Endodermal cell (in vitro differentiated cells): ENCODE measurements around the gene MAB21L4. TPM values are rescaled to one million over a fixed set of nuclear protein-coding genes. Genes with fewer than 3 reads are reported as not detected.

Source experiments
- DNase-seq: peaks from one replicate; pipeline ENCODE4 v3.0.0-alpha.2; 2017
- H3K27ac ChIP-seq: 2 replicates; pipeline ENCODE4 v1.5.1; 2013; ENCODE audit warnings: mild to moderate bottlenecking, low read depth, low read length, moderate library complexity
- H3K27me3 ChIP-seq: 2 replicates; pipeline ENCODE4 v1.6.1; 2013; ENCODE audit warnings: mild to moderate bottlenecking, low read length, moderate library complexity; ENCODE audit not compliant: insufficient read depth, control insufficient read depth, poor library complexity, severe bottlenecking
- H3K36me3 ChIP-seq: 2 replicates; pipeline ENCODE4 v1.7.0; 2013; ENCODE audit warnings: mild to moderate bottlenecking, low read length, moderate library complexity; ENCODE audit not compliant: control insufficient read depth, insufficient read depth
- H3K4me1 ChIP-seq: one replicate; pipeline ENCODE4 v1.7.0; 2013; ENCODE audit warnings: low read length; ENCODE audit not compliant: control insufficient read depth, insufficient read depth
- H3K4me3 ChIP-seq: 2 replicates; pipeline ENCODE4 v1.5.1; 2013; ENCODE audit warnings: mild to moderate bottlenecking, low read length, moderate library complexity
- H3K9ac ChIP-seq: 2 replicates; pipeline ENCODE4 v1.6.1; 2013; ENCODE audit warnings: mild to moderate bottlenecking, low read length, moderate library complexity; ENCODE audit not compliant: poor library complexity, severe bottlenecking; ENCODE audit errors: extremely low read depth
- H3K9me3 ChIP-seq: 2 replicates; pipeline ENCODE4 v1.6.1; 2013; ENCODE audit warnings: mild to moderate bottlenecking, low read length, moderate library complexity; ENCODE audit not compliant: control insufficient read depth
- H3K27ac Mint-ChIP-seq: 2 replicates; pipeline ENCODE4 v1.8.0; 2020; ENCODE audit warnings: mixed read lengths
- H3K27me3 Mint-ChIP-seq: 2 replicates; pipeline ENCODE4 v1.8.0; 2021; ENCODE audit warnings: mild to moderate bottlenecking, mixed read lengths; ENCODE audit not compliant: insufficient read depth
- H3K36me3 Mint-ChIP-seq: 2 replicates; pipeline ENCODE4 v1.8.0; 2020; ENCODE audit warnings: low read depth, mixed read lengths
- H3K4me1 Mint-ChIP-seq: 2 replicates; pipeline ENCODE4 v1.8.0; 2020; ENCODE audit warnings: mixed read lengths
- H3K4me3 Mint-ChIP-seq: 2 replicates; pipeline ENCODE4 v1.8.0; 2020; ENCODE audit warnings: mild to moderate bottlenecking, moderate library complexity, mixed read lengths
- H3K9me3 Mint-ChIP-seq: 2 replicates; pipeline ENCODE4 v1.8.0; 2020; ENCODE audit warnings: mild to moderate bottlenecking, mixed read lengths
- WGBS, 2 experiments: methylation state at CpG; one replicate each; pipeline versions ENCODE4 v1.1.5 to v1.1.7; 2013; ENCODE audit warnings: missing lambda C conversion rate in 2 of 2, mixed read lengths in 1 of 2; ENCODE audit not compliant: insufficient coverage in 1 of 2, insufficient read length in 1 of 2; 5-methylcytosine and 5-hydroxymethylcytosine counted together
- total RNA-seq, 2 donors: library from RNA; stranded (reverse); fragmentation: NEBNext Ultra II Directional in 1 of 2; extraction: Animal tissue kit (Norgen Biotek cat#: 25700) in 1 of 2; gene quantifications; 2 replicates in 1 of 2; 3 replicates in 1 of 2; pipeline ENCODE4 v1.2.1, GENCODE V29; 2021
- TF ChIP-seq, protein P1 (sequence below): fragments of 200-600 bp; sonication (generic); conservative IDR thresholded peaks from 2 replicates; pipeline ENCODE4 v1.5.0; 2021; ENCODE audit warnings: antibody characterized with exemption, mild to moderate bottlenecking

MAB21L4 gene
- total RNA-seq, 2 donors from 2014 or later = 0.31 TPM; not detected in 1

DNA sequence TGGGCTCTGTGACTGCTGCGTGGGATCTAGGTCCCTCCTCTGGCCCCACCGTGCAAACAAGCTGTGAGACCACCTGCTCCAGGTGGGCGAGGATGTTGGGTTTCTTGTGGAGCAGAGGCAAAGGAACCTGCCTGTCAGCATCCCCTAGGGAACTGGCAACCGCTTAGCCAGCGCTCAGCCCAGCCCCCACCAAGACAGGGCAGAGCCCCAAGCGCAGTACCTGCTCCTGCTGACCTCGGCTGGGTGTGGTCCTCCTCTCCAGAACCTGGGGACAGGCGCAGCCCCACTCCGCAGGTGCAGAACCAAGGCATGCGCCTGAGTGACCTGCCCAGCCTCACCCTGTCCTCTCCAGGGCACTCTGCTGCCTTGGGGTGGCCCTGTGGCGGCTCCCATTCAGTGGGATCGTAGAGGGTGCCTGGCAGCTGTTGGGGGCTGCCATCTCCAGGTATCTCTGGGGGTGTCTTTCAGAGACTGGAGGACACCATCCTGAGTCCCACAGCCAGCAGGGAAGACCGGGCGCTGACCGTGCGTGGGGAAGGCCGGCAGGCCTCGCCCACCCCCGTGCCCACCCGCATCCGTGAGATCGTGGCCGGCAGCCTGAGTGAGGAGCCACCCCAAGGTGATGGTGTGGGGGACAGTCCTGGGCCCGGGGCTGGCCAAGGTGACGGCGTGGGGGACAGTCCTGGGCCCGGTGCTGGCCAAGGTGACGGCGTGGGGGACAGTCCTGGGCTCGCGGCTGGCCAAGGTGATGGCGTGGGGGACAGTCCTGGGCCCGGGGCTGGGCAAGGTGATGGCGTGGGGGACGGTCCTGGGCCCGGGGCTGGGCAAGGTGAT is 22.5 kb upstream of the MAB21L4 start:
- Histone ChIP-seq H3K9me3 (no peaks in the 10 kb centered on the region), H3K4me1 (no peaks in the 10 kb centered on the region), H3K36me3 (no peaks in the 10 kb centered on the region), H3K4me3 (no peak overlapping the region), H3K27me3 (peaks cover 11% of the 10 kb centered on the region), H3K27ac (no peak overlapping the region), H3K9ac (no peak overlapping the region)
- 93% methylated on average over 13 to 36 of the region's 36 CpGs for WGBS, 2 experiments
- peak; percentile 43 for DNase-seq
- Mint-ChIP-seq H3K36me3 (no peaks in the 10 kb centered on the region), H3K27ac (no peak overlapping the region), H3K4me1 (no peaks in the 10 kb centered on the region), H3K4me3 (no peak overlapping the region), H3K27me3 (peaks cover 12% of the 10 kb centered on the region), H3K9me3 (no peaks in the 10 kb centered on the region)
- TF ChIP-seq, protein P1, sequence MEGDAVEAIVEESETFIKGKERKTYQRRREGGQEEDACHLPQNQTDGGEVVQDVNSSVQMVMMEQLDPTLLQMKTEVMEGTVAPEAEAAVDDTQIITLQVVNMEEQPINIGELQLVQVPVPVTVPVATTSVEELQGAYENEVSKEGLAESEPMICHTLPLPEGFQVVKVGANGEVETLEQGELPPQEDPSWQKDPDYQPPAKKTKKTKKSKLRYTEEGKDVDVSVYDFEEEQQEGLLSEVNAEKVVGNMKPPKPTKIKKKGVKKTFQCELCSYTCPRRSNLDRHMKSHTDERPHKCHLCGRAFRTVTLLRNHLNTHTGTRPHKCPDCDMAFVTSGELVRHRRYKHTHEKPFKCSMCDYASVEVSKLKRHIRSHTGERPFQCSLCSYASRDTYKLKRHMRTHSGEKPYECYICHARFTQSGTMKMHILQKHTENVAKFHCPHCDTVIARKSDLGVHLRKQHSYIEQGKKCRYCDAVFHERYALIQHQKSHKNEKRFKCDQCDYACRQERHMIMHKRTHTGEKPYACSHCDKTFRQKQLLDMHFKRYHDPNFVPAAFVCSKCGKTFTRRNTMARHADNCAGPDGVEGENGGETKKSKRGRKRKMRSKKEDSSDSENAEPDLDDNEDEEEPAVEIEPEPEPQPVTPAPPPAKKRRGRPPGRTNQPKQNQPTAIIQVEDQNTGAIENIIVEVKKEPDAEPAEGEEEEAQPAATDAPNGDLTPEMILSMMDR = no peak

DNA sequence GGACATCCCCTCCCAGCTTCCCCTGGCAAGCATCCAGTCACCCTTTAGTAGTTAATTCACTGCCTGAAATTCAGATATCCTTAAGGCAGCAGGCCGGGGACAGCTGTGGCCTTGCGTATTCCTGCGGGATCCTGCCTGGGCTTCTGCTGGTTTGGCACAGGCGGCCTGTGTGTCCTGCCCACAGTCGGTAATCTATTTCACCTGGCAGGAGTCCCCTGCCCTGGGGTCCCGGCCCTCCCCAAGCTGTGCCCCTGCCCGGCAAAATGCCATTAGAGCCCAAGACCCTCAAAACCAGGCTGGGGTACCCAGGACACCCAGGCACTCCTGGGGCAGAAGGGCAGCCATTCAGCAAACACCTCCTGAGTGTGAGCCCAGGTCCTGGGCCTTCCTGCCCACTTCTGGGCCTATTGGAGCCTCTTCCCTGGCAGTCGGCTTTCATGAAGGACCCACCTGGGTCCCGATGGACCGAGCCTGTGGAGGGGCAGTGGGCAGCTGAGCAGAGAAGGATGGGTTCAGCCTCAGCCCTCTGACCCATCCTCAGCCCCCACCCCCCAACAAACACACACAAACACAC is 21.8 kb upstream of the MAB21L4 start:
- Histone ChIP-seq H3K27me3 (peaks cover 11% of the 10 kb centered on the region), H3K4me3 (no peak overlapping the region), H3K9ac (no peak overlapping the region), H3K9me3 (no peaks in the 10 kb centered on the region), H3K4me1 (no peaks in the 10 kb centered on the region), H3K27ac (no peak overlapping the region), H3K36me3 (no peaks in the 10 kb centered on the region)
- Mint-ChIP-seq H3K9me3 (no peaks in the 10 kb centered on the region), H3K4me1 (no peaks in the 10 kb centered on the region), H3K27ac (no peak overlapping the region), H3K36me3 (no peaks in the 10 kb centered on the region), H3K27me3 (peaks cover 14% of the 10 kb centered on the region), H3K4me3 (no peak overlapping the region)
- 90 to 93% methylated on average over 7 to 10 of the region's 10 CpGs for WGBS, 2 experiments
- TF ChIP-seq, protein P1 = no peak
- DNase-seq = peak; percentile 50

DNA sequence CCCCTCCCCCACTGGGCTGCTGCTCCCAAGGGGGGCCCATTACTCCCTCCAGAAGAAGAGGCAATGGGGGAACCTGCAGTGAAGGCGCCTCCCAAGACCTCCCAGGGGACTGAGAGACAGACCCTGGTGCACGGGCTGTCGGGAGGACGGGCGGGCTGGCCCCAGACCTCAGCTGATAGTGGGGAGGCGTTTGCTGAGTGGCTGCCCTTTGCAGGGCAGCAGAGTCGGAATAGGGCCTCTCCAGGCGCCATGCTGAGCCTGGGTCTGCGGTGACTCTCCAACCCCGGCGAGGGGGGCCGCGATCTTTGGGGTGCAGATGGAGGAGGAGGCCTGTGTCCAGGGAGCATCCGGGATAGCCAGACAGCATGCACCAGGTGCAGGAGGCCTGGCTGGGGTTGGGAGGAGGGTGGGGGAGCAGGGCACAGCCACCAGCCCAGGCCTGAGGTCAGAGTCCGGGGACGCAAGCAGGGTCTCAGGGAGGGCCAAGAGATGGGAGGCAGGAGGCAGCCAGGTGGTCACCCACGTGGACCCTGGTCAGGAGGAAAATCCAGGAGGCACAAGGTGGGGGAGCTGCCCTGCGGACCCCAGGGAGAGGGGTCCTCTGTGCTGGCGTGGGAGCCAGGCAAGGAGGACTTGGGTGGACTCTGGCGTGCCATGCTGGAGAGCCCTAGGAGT is 21.2 kb upstream of the MAB21L4 start:
- Histone ChIP-seq H3K36me3 (no peaks in the 10 kb centered on the region), H3K4me1 (no peaks in the 10 kb centered on the region), H3K9ac (no peak overlapping the region), H3K9me3 (no peaks in the 10 kb centered on the region), H3K27ac (no peak overlapping the region), H3K4me3 (no peak overlapping the region), H3K27me3 (peaks cover 14% of the 10 kb centered on the region)
- 88 to 89% methylated on average over 6 to 20 of the region's 20 CpGs for WGBS, 2 experiments
- Mint-ChIP-seq H3K9me3 (no peaks in the 10 kb centered on the region), H3K27ac (no peak overlapping the region), H3K36me3 (no peaks in the 10 kb centered on the region), H3K4me3 (peak overlapping the region; percentile 43), H3K4me1 (no peaks in the 10 kb centered on the region), H3K27me3 (peaks cover 15% of the 10 kb centered on the region)
- TF ChIP-seq, protein P1 = no peak
- peak; percentile 47 for DNase-seq
